GM18526 (cell line): Measurements from ENCODE around the gene SIDT2.

Source experiments
- POLR2A ChIP-seq: IDR thresholded peaks from 3 replicates; pipeline ENCODE4 v1.6.1; 2011; ENCODE audit not compliant: insufficient read length; ENCODE audit errors: extremely low read depth

The SIDT2 gene

DNA sequence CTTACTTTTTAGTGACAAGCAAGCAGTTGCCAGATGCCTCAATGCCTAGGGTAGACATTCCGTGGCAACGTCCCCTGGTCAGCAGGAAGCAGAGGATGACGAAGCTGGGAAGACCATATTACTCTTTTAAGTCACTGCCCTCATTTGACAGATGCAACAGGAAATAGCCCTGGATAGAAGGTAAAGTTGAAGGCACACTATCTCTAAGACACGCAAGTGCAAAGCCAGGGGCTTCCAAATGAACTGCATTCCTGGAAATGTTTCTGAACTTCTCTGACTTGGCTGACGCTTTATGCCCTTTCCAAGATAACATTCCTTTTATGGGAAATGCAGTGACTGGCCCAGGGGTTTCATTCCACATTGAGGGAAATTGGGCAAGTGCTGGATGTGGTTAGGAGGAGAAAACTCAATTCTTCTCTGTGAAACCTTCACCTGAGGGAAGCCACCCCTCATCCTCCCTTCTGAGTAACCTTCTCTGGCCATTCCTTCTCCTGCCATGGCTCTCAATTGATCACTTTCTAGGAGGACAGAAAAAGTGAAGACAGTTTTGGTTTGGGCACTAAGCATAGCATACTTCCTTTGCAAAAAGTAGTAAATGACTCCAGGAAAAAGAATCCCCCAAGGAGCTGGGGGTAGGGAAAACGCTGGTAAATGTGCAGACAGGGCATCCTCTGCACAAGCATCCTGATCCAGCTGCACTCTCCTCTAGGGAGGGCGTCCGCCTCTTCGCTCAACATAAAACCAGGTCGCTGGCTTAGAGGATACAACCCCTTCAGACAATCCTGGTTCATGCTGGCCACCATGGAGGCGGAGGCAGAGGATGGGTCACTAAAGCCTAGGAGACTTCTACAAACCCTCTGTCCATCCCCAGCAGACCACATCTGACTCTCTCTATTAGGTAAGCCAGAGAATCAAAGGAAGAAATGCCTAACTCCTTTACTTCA is 38.9 kb downstream of the SIDT2 start:
- no peak for TF ChIP-seq POLR2A

DNA sequence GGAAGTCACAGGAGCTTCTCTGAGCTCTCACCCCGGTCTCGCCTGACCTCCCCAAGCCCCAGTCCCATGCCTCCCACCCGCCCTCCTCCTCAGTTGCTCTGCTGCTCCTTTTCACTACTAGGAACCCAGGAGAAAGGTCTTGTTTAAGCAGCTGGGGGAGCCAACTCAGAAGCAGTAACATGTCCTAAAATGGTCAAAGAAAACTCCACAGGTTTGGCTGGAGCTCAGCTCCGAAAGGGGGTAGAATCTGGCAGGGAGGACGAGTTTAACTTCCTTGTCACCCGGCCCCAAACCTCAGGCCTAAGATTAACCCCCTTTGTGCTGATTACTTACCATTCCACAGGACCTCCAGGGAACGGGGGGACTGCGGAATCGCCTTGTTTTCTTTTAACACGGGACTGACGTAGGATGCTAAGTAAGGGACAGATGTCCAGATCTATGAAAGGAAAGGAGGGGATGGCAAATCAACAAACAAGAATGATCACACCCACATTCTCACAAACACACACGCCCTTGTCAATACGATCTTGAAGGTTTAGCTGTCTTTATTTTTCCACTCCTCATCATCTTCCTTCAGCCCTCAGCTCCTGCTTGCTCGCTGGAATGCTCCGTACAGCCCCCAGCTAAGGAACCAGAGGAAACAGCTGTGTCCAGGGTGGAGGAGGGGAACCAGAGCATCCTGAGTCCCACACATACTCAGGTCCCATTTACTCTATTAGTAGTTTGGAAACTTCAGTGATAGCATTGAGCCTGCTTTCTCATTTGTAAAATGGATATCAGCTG is 39.8 kb downstream of the SIDT2 start:
- no peak for TF ChIP-seq POLR2A

DNA sequence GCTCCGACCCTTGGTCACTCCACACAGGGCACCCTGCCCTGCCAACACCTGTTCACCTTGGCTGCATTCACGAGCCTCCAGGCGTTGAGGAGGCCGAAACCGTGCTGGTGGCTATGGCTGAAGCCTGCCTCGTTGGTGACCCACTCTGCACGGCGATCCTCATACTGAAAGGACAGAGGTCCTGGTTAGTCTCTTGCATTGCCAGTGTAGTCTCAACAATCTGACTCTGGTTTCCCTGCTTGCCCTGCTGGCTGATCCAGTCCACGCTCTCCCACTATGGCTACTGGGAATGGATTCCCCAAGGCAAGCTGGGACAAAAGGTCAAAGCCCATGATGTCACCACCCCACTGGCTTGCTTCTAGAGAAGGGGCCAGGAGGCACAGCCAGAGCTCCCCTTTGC is 40.5 kb downstream of the SIDT2 start:
- no peak for TF ChIP-seq POLR2A

DNA sequence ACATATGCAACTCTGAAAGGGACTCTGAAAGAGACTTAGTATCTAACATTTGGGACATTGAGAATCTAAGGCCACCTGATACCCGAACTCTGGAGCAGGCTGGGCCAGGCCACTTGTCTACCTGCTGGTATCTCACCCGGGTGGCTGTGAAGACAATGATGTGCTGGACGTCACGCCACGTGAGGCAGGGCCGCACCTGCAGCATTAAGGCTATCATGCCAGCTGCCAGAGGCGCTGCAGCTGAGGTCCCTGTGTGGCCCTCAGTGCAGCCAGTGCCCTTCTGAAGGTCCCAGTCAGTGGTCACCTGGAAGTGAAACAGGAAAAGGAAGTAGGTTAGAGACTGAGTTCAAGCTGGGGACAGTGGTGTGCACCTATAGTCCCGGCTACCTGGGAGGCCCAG is 40.9 kb downstream of the SIDT2 start:
- no peak for TF ChIP-seq POLR2A

DNA sequence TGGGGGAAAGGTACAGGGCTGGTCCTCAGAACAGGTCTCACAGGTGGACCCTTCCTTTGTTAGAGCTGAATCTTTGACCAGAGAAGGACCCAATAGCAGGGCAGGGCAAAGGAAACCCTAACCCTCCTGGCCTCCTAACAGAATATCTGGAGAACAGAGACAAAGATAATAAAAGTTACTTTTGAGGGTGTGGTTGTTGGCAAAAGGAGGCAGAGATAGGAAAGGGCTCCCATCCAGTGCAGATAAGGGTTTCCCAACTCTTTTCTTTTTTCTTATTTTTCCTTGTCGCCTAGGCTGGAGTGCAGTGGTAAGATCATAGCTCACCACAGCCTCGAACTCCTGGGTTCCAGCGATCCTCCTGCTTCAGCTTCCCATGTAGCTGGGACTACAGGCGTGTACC is 41.5 kb downstream of the SIDT2 start:
- no peak for TF ChIP-seq POLR2A

DNA sequence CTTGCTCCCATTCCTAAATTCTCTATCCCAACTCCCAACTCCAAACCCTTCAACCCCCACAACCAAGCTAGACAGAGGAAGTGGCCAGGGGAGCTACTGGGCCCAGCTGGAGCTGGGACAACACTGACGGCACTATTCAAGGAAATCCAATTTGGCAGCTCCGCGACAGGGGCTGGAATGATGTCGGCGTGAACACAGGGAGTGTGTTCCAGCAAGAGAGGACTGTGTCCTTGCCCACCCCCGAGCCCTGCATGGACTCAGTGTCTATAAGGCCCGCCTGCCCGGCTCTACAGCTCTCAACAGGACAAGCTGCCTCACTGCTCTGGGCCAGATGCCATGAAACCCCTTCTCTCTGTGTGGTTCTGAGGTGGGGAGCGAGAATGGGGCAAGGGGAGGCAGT is 42.0 kb downstream of the SIDT2 start:
- TF ChIP-seq POLR2A, result no peak

DNA sequence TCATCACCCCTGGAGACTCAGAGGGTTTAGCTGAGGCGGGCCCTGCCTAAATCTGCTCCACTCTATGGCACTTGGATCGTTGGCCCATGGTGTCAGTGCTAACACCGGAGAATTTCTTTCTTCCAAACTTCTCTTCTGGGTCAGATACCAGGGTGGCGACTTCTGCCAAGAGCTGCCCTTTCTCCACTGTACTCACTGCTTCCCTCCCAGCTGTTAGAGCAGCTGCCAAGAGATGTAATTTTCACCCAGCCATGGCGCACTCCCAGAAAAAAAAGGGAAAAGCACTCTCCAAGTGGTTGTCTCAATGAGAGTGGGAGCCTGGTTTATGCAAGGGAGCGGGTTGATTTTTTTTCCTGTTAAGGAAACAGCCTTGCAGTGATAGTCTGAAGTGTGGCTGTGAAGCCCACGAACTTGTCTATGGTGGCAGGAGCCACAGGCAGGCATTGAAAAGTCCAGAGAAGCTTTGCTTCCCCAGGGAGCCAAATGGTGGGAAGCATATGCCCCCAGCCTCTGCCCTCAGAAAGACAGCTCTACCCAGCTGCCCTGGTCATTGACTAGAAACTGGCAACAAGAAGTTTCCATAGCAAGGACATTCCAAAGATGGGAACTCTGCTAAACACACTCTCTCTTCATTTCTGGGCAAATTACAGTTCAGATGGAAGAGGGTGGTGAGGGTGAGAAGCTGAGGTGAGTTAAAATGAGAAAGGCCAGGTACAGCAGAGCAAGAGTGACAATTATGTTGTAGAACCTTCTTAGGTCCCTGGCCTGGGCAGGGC is 42.6 kb downstream of the SIDT2 start:
- TF ChIP-seq POLR2A, result no peak

DNA sequence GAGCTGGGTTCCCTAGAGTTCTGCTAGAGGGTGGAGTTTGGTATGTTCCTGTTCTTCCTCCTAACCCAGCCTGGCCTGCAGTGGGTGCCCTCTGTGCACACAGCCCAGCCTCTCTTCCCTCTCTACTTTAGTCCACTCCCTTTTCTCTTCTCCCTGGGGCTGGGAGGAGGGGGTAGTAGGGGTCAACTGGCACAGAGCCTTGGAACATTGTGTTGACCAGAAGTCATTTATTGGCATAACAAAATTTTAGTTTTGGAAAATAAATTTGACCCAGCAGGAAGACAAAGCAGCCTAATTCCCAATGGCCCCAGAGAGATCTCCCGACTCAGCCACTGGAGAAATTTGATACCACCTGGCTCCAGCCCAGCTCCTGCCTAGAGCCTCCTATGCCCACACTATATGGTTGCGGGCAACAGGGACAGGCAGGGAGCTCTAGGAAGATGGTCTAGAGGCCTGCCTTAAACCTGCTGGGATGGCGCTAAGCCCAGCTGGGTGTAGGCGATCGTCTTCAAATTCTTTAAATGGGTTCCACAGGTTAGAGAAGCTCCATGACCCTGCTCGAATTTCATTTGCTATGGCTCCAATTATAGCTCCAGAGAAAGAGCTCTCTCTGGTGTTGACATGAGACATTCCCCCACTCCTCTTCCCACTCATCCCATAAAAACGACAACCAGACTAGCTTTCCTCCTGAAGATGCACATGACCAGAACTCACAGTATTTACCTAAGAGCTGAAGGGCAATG is 43.4 kb downstream of the SIDT2 start:
- TF ChIP-seq POLR2A, result no peak

DNA sequence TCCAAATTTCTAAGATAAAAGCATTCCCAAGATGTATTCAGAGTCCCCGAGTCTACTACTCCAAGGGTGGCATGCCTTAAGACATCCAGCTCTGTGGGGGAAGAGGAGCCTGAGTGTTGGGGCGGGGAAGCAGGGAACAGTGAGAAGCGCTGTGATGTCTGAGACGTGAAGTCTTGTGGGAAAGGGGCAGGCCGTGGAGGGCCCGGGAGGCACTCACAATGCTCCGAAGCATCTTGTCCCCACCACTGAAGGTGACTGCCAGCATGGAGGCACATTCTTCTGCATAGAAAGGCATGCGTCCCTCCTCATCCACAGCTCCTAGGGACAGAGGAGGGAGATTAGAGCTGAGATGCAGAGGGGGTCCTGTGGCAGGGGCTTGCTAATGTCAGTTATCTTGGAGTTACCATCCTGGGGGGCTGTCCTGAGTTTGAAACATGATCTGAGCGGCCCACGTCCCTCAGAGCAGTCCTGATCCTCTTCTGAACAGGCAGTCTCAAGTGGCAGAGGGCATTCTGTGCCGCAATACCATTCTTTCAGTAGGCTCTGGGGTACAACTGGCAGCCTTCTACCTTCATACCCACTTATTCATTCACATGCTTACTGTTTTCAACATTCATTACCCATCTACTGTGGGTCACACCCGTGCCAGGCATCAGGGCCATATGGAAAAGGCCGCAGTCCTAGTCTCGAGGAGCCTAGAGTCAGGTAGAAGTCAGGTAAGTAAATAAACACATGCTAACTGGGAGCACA is 44.6 kb downstream of the SIDT2 start:
- TF ChIP-seq POLR2A, result no peak

DNA sequence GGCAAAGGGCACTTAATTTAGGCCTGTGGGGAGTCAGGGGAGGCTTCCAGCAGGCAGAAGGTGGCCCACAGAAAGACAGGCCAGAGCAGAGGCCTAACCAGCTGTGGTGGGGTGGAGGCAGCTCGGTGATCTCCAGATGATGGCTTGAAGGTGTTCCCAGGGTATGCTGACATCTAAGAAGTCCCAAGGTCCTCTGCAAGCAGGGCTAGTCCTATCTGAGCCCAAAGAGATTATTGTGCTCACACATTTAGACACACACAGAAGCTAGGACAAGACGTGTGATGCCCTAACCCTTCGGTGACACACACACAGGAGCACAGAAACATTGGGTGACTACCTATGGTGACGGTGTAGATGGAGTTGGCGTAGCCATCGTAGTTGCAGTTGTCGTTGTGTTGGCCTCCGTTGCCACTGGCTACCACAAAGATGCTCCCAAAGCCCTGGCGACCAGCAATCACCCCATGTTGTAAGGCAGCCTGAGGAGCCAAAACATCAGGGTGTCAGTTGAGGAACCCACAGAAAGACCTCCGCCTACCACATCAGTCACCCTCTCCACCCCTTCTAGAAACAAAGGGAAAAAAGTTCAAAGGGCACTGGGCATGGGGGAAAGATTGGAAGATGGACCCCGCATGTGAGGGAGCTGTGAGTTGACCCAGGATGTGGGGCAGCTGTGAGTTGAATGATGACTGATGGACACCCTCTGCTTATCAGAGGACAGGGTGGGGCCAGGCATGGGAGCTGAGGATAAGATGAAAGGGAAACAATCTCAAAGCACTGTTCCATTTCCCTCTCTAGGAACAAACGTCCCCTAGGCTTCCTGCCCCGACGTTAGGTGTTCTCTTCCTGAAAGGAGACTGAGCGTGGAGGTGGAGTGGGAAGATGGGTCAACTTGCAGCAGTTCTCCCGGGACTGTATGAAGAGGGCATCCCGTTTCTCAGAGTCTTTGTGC is 45.5 kb downstream of the SIDT2 start:
- no peak for TF ChIP-seq POLR2A

DNA sequence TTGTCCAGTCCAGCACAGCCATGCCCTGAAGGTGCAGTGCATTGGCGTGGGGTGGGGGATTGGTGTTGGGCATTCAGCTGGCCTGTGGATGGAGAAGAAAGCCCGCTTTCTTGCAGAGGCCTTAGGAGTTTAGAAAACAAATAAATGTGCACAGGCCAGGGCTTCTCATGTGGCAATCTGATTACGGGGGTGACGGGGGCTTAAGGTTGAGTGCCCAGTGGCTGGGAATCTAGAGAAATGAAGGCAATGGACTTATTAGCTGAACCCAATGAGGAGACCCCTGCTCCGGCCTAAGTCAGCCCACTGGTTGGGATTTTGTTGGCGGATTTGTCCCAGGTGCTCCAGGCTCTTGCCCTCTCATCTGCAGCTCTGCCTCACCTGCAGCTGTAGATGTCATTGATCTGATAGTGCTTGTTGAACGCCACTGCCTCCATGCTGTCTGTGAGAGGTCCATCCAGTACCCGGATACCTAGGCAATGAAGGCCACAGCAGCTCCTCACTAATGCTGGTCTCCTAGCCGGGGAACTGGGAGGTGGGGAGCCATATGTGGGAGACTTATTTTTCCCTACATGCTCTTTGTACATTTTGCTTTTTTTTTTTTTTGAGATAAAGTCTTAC is 47.1 kb downstream of the SIDT2 start:
- TF ChIP-seq POLR2A, result no peak
